ENCODE results near the gene ANKRD33. TPM values are rescaled to one million over a fixed set of nuclear protein-coding genes. Genes with fewer than 3 reads are reported as not detected.

Gene ANKRD33
- total and polyA plus RNA-seq, 2 of the 13 experiments (the other 11 are each of a cell fraction or from before 2014, with no cell fraction given), result 0.04 TPM; not detected in 1

DNA sequence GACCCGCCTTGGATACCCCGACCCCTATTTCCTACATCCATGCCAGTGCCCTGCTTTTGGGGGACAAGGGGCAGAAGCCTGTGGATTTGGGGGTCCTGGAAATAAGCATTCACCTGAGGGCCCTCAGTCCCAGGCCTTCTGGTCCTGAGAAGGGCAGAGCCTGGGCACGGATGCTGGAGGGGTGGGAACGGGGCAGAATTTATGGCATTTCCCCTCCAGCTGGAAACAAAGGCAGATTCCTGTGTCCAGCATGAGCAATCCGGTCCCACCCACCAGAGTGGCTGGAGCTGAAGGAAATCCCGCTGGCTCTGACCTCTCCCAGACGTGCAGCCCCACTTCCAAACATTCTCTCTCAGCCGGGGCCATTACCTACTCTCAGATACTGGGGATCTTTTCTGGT is 9.3 kb downstream of the ANKRD33 start:
- DNase-seq (ENCODE audit: low spot score) (no peak), ATAC-seq (no peak), FAIRE-seq (no peak)
- H3K36me3 ChIP-seq (replicated peaks in 1 of 2; ENCODE audit: control insufficient read depth in 1 of 2, insufficient read depth in 2 of 2, low read length in 2 of 2), result no peaks in the 10 kb centered on the region
- intact Hi-C loops (cut with micrococcal nuclease; ENCODE audit: unreplicated experiment), result no loop called here
- H2AFZ ChIP-seq (ENCODE audit: low read length), result no peak overlapping the region
- H3K27me3 ChIP-seq (ENCODE audit: control insufficient read depth in 1 of 2, insufficient read depth in 2 of 2, low read length in 2 of 2), result peaks cover 0 to 30% of the 10 kb centered on the region in 2 experiments; a peak in 4 of 5 replicates
- H3K4me3 ChIP-seq (replicated peaks in 1 of 3; ENCODE audit: insufficient read depth in 1 of 3, low read depth in 2 of 3, low read length in 3 of 3), result no peak overlapping the region
- 13% methylated on average over 5 of the region's 8 CpGs for WGBS (ENCODE audit: low lambda C conversion rate)
- no peak overlapping the region for H3K27ac ChIP-seq (ENCODE audit: extremely low read length, insufficient read depth, low read length)
- POLR2A ChIA-PET, result no interaction called here
- H3K4me2 ChIP-seq (ENCODE audit: low read depth, low read length), result no peak overlapping the region
- TF ChIP-seq, protein P1, sequence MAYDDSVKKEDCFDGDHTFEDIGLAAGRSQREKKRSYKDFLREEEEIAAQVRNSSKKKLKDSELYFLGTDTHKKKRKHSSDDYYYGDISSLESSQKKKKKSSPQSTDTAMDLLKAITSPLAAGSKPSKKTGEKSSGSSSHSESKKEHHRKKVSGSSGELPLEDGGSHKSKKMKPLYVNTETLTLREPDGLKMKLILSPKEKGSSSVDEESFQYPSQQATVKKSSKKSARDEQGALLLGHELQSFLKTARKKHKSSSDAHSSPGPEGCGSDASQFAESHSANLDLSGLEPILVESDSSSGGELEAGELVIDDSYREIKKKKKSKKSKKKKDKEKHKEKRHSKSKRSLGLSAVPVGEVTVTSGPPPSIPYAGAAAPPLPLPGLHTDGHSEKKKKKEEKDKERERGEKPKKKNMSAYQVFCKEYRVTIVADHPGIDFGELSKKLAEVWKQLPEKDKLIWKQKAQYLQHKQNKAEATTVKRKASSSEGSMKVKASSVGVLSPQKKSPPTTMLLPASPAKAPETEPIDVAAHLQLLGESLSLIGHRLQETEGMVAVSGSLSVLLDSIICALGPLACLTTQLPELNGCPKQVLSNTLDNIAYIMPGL (CRISPR knock-in tag; IDR thresholded peaks at IDR 0.05; ENCODE audit: borderline replicate concordance in 1 of 2, low read depth in 1 of 2), result no peak
- TF ChIP-seq TRIM24 (CRISPR knock-in tag; IDR thresholded peaks at IDR 0.05) (no peak), NFIB (CRISPR knock-in tag; IDR thresholded peaks at IDR 0.05; ENCODE audit: borderline replicate concordance) (no peak), ZNF382 (CRISPR knock-in tag; IDR thresholded peaks at IDR 0.05; ENCODE audit: borderline replicate concordance) (no peak), ZBTB21 (CRISPR knock-in tag; IDR thresholded peaks at IDR 0.05) (no peak), KLF15 (CRISPR knock-in tag; IDR thresholded peaks at IDR 0.05; ENCODE audit: borderline replicate concordance) (no peak), ZNF207 (IDR thresholded peaks at IDR 0.05; ENCODE audit: borderline replicate concordance) (no peak), ZMYM2 (CRISPR knock-in tag; IDR thresholded peaks at IDR 0.05) (no peak)
- TF ChIP-seq, protein P2, sequence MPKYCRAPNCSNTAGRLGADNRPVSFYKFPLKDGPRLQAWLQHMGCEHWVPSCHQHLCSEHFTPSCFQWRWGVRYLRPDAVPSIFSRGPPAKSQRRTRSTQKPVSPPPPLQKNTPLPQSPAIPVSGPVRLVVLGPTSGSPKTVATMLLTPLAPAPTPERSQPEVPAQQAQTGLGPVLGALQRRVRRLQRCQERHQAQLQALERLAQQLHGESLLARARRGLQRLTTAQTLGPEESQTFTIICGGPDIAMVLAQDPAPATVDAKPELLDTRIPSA (CRISPR knock-in tag; IDR thresholded peaks at IDR 0.05; ENCODE audit: borderline replicate concordance), result no peak
- H3K4me1 ChIP-seq (ENCODE audit: insufficient read depth, low read length), result peaks cover 5% of the 10 kb centered on the region; the same call in 1 of the 2 replicates
- no peak overlapping the region for H3K9ac ChIP-seq (ENCODE audit: insufficient read depth, low read depth, low read length)
- no peaks in the 10 kb centered on the region for H3K79me2 ChIP-seq (ENCODE audit: insufficient read depth, low read length)
- no peaks in the 10 kb centered on the region for H4K20me1 ChIP-seq (ENCODE audit: insufficient read depth, low read length)
- in situ Hi-C loops (cut with HindIII; ENCODE audit: extremely low pct_ligation_motif_present, low pct_unique_long_range_greater_than_20kb), result loop anchor here (10.0 kb wide), 1 partner anchor 88 kb away; no protein-coding TSS in a partner anchor
- no peaks in the 10 kb centered on the region for H3K9me3 ChIP-seq (ENCODE audit: low read length)
- CTCF ChIA-PET (ENCODE audit: low intra/inter-chr PET ratio, low total read pairs), result no interaction called here
- no TSS peak for BruUV-seq (replicated peaks)
